WTC11 (cell line): ENCODE measurements around the gene PGAP3.

Experiments used
- KAT7 ChIP-seq: sonication (generic); formaldehyde crosslinking; IDR thresholded peaks from 2 replicates; pipeline ENCODE4 v1.8.1; 2023; ENCODE audit warnings: missing genetic modification reagents, mild to moderate bottlenecking, borderline replicate concordance
- NFE2L1 ChIP-seq: sonication (generic); formaldehyde crosslinking; IDR thresholded peaks from 2 replicates; pipeline ENCODE4 v1.8.1; 2023; ENCODE audit warnings: missing genetic modification reagents
- NR2C2 ChIP-seq: sonication (generic); formaldehyde crosslinking; IDR thresholded peaks from 2 replicates; pipeline ENCODE4 v1.8.0; 2022; ENCODE audit warnings: mild to moderate bottlenecking, missing genetic modification reagents
- TEAD4 ChIP-seq: sonication (generic); formaldehyde crosslinking; IDR thresholded peaks from 2 replicates; pipeline ENCODE4 v1.8.0; 2022; ENCODE audit warnings: mild to moderate bottlenecking, missing genetic modification reagents
- ZNF232 ChIP-seq: sonication (generic); formaldehyde crosslinking; IDR thresholded peaks from 2 replicates; pipeline ENCODE4 v1.8.0; 2022; ENCODE audit warnings: mild to moderate bottlenecking, missing genetic modification reagents
- TF ChIP-seq, protein P1 (sequence below): sonication (generic); formaldehyde crosslinking; IDR thresholded peaks from 2 replicates; pipeline ENCODE4 v1.8.1; 2022; ENCODE audit warnings: low read depth, missing genetic modification reagents, borderline replicate concordance
- TF ChIP-seq, protein P2 (sequence below): sonication (generic); formaldehyde crosslinking; IDR thresholded peaks from 2 replicates; pipeline ENCODE4 v1.8.0; 2023; ENCODE audit warnings: missing genetic modification reagents
- TF ChIP-seq, protein P3 (sequence below): fragments of 200-600 bp; IDR thresholded peaks from 2 replicates; pipeline ENCODE4 v1.8.0; 2022; ENCODE audit warnings: antibody characterized with exemption
- TF ChIP-seq, protein P4 (sequence below): sonication (generic); formaldehyde crosslinking; IDR thresholded peaks from 2 replicates; pipeline ENCODE4 v1.8.0; 2023; ENCODE audit warnings: mild to moderate bottlenecking, missing genetic modification reagents
- TF ChIP-seq, protein P5 (sequence below): fragments of 250-450 bp; sonication (Bioruptor Pico); IDR thresholded peaks from 2 replicates; pipeline ENCODE4 v1.9.0; 2021; ENCODE audit warnings: mild to moderate bottlenecking, borderline replicate concordance
- TF ChIP-seq, protein P6 (sequence below): sonication (generic); formaldehyde crosslinking; IDR thresholded peaks from 2 replicates; pipeline ENCODE4 v1.8.0; 2022; ENCODE audit warnings: mild to moderate bottlenecking, missing genetic modification reagents

DNA sequence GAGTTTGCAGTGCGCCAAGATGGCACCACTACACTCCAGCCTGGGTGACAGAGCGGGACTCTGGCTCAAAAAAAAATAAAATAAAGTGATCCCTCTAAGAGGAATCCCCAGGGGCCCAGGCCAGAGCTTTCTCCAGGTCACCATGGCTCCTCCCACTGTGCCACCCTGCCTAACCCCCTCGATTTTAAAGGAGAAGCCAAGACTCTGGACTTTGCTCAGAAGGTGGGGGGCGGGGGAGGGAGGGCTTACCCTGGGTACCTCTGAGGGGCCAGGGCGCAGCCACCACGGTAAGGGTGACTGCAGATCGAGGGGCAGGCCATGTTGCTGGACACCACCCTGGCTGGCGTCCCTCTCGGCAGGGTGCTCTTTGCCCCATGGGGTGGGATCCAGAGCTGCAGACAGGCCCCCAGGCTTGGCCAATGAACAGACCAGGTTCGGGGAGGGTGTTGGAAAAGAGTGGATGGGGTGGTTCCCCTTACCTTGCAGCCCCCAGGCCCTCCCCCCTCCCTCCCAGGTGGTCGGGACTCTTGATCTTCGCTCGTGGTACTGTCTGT is 49.4 kb upstream of the PGAP3 start:
- TF ChIP-seq, protein P1, sequence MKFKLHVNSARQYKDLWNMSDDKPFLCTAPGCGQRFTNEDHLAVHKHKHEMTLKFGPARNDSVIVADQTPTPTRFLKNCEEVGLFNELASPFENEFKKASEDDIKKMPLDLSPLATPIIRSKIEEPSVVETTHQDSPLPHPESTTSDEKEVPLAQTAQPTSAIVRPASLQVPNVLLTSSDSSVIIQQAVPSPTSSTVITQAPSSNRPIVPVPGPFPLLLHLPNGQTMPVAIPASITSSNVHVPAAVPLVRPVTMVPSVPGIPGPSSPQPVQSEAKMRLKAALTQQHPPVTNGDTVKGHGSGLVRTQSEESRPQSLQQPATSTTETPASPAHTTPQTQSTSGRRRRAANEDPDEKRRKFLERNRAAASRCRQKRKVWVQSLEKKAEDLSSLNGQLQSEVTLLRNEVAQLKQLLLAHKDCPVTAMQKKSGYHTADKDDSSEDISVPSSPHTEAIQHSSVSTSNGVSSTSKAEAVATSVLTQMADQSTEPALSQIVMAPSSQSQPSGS (CRISPR knock-in tag), result no peak
- TF ChIP-seq NR2C2 (no peak), ZNF232 (CRISPR knock-in tag) (no peak), NFE2L1 (CRISPR knock-in tag) (no peak), TEAD4 (CRISPR knock-in tag) (no peak), KAT7 (CRISPR knock-in tag) (no peak)
- TF ChIP-seq, protein P2, sequence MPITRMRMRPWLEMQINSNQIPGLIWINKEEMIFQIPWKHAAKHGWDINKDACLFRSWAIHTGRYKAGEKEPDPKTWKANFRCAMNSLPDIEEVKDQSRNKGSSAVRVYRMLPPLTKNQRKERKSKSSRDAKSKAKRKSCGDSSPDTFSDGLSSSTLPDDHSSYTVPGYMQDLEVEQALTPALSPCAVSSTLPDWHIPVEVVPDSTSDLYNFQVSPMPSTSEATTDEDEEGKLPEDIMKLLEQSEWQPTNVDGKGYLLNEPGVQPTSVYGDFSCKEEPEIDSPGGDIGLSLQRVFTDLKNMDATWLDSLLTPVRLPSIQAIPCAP, result no peak
- TF ChIP-seq, protein P3, sequence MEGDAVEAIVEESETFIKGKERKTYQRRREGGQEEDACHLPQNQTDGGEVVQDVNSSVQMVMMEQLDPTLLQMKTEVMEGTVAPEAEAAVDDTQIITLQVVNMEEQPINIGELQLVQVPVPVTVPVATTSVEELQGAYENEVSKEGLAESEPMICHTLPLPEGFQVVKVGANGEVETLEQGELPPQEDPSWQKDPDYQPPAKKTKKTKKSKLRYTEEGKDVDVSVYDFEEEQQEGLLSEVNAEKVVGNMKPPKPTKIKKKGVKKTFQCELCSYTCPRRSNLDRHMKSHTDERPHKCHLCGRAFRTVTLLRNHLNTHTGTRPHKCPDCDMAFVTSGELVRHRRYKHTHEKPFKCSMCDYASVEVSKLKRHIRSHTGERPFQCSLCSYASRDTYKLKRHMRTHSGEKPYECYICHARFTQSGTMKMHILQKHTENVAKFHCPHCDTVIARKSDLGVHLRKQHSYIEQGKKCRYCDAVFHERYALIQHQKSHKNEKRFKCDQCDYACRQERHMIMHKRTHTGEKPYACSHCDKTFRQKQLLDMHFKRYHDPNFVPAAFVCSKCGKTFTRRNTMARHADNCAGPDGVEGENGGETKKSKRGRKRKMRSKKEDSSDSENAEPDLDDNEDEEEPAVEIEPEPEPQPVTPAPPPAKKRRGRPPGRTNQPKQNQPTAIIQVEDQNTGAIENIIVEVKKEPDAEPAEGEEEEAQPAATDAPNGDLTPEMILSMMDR, result no peak
- TF ChIP-seq, protein P4, sequence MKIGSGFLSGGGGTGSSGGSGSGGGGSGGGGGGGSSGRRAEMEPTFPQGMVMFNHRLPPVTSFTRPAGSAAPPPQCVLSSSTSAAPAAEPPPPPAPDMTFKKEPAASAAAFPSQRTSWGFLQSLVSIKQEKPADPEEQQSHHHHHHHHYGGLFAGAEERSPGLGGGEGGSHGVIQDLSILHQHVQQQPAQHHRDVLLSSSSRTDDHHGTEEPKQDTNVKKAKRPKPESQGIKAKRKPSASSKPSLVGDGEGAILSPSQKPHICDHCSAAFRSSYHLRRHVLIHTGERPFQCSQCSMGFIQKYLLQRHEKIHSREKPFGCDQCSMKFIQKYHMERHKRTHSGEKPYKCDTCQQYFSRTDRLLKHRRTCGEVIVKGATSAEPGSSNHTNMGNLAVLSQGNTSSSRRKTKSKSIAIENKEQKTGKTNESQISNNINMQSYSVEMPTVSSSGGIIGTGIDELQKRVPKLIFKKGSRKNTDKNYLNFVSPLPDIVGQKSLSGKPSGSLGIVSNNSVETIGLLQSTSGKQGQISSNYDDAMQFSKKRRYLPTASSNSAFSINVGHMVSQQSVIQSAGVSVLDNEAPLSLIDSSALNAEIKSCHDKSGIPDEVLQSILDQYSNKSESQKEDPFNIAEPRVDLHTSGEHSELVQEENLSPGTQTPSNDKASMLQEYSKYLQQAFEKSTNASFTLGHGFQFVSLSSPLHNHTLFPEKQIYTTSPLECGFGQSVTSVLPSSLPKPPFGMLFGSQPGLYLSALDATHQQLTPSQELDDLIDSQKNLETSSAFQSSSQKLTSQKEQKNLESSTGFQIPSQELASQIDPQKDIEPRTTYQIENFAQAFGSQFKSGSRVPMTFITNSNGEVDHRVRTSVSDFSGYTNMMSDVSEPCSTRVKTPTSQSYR (CRISPR knock-in tag), result no peak
- TF ChIP-seq, protein P5, sequence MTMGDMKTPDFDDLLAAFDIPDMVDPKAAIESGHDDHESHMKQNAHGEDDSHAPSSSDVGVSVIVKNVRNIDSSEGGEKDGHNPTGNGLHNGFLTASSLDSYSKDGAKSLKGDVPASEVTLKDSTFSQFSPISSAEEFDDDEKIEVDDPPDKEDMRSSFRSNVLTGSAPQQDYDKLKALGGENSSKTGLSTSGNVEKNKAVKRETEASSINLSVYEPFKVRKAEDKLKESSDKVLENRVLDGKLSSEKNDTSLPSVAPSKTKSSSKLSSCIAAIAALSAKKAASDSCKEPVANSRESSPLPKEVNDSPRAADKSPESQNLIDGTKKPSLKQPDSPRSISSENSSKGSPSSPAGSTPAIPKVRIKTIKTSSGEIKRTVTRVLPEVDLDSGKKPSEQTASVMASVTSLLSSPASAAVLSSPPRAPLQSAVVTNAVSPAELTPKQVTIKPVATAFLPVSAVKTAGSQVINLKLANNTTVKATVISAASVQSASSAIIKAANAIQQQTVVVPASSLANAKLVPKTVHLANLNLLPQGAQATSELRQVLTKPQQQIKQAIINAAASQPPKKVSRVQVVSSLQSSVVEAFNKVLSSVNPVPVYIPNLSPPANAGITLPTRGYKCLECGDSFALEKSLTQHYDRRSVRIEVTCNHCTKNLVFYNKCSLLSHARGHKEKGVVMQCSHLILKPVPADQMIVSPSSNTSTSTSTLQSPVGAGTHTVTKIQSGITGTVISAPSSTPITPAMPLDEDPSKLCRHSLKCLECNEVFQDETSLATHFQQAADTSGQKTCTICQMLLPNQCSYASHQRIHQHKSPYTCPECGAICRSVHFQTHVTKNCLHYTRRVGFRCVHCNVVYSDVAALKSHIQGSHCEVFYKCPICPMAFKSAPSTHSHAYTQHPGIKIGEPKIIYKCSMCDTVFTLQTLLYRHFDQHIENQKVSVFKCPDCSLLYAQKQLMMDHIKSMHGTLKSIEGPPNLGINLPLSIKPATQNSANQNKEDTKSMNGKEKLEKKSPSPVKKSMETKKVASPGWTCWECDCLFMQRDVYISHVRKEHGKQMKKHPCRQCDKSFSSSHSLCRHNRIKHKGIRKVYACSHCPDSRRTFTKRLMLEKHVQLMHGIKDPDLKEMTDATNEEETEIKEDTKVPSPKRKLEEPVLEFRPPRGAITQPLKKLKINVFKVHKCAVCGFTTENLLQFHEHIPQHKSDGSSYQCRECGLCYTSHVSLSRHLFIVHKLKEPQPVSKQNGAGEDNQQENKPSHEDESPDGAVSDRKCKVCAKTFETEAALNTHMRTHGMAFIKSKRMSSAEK (CRISPR knock-in tag), result no peak
- TF ChIP-seq, protein P6, sequence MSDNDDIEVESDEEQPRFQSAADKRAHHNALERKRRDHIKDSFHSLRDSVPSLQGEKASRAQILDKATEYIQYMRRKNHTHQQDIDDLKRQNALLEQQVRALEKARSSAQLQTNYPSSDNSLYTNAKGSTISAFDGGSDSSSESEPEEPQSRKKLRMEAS (CRISPR knock-in tag), result no peak
